GM19395 (cell line): ENCODE data around the gene ARSB.

Experiments
- ATAC-seq: cut with Tn5 transposase; IDR thresholded peaks from one replicate; pipeline ENCODE4 v1.9.1; 2021; ENCODE audit warnings: mild to moderate bottlenecking, moderate library complexity; ENCODE audit not compliant: unreplicated experiment

Gene ARSB

GRCh38 chr5:78845470-78845869, 139.6 kb downstream of the ARSB start:
- ATAC-seq, result no peak

- no peak for ATAC-seq
Observed at GRCh38 chr5:78843436-78843835, 141.7 kb downstream of the ARSB start.

- no peak for ATAC-seq
Observed at GRCh38 chr5:78841767-78842166, 143.3 kb downstream of the ARSB start.

- ATAC-seq, result no peak
Observed at GRCh38 chr5:78838753-78839152, 146.4 kb downstream of the ARSB start.

GRCh38 chr5:78837836-78838235, 147.3 kb downstream of the ARSB start:
- no peak for ATAC-seq

GRCh38 chr5:78835176-78835575, 149.9 kb downstream of the ARSB start:
- ATAC-seq, result no peak

- ATAC-seq, result no peak
Observed at GRCh38 chr5:78833284-78833683, 151.8 kb downstream of the ARSB start.

GRCh38 chr5:78830528-78831046, 154.5 kb downstream of the ARSB start:
- ATAC-seq, result no peak

GRCh38 chr5:78829811-78830527, 155.1 kb downstream of the ARSB start:
- no peak for ATAC-seq

GRCh38 chr5:78827725-78828124, 157.4 kb downstream of the ARSB start:
- no peak for ATAC-seq

GRCh38 chr5:78824831-78825281, 160.3 kb downstream of the ARSB start:
- no peak for ATAC-seq

- no peak for ATAC-seq
Observed at GRCh38 chr5:78823196-78823595, 161.9 kb downstream of the ARSB start.

GRCh38 chr5:78821536-78822021, 163.5 kb downstream of the ARSB start:
- no peak for ATAC-seq

- ATAC-seq, result no peak
Observed at GRCh38 chr5:78819707-78820106, 165.4 kb downstream of the ARSB start.

GRCh38 chr5:78819166-78819565, 165.9 kb downstream of the ARSB start:
- no peak for ATAC-seq

- ATAC-seq, result no peak
Observed at GRCh38 chr5:78816143-78816765, 168.9 kb downstream of the ARSB start.

GRCh38 chr5:78813906-78814530, 171.1 kb downstream of the ARSB start:
- no peak for ATAC-seq

GRCh38 chr5:78813286-78813685, 171.8 kb downstream of the ARSB start:
- ATAC-seq, result no peak

- ATAC-seq, result no peak
Observed at GRCh38 chr5:78811866-78812265, 173.2 kb downstream of the ARSB start.

- ATAC-seq, result no peak
Observed at GRCh38 chr5:78811121-78811817, 173.8 kb downstream of the ARSB start.
